ENCODE measurements around the gene MSGN1. TPM values are rescaled to one million over a fixed set of nuclear protein-coding genes. Genes with fewer than 3 reads are reported as not detected.

The MSGN1 gene
- total RNA-seq, 1 experiment from 2014 or later: not detected

- RAD21 ChIA-PET (ENCODE audit: low non-redundant PET in 1 of 2, low total read pairs in 2 of 2, uncharacterized antibody in 2 of 2, unreplicated experiment in 2 of 2): no interaction called here
- intact Hi-C loops (cut with micrococcal nuclease): no loop called here
- Histone ChIP-seq H3K9me3 (ENCODE audit: control insufficient read depth in 1 of 2, insufficient read depth in 1 of 2, low read depth in 1 of 2, low read length in 2 of 2) (no peaks in the 10 kb centered on the region), H3K4me1 (ENCODE audit: control insufficient read depth in 1 of 2, insufficient read depth in 2 of 2, low read length in 2 of 2) (no peaks in the 10 kb centered on the region), H3K79me2 (ENCODE audit: insufficient read depth, low read length) (no peaks in the 10 kb centered on the region), H3K9ac (ENCODE audit: low read length) (no peak overlapping the region), H3K27ac (ENCODE audit: low read depth, low read length) (no peak overlapping the region), H3K4me3 (replicated peaks in 1 of 2; ENCODE audit: low read depth in 1 of 2, low read length in 2 of 2) (no peak overlapping the region), H3K27me3 (ENCODE audit: insufficient read depth, low read length) (no peaks in the 10 kb centered on the region), H3K9me2 (ENCODE audit: insufficient read depth) (no peaks in the 10 kb centered on the region), H3K4me2 (ENCODE audit: low read length) (no peak overlapping the region), H4K20me1 (ENCODE audit: insufficient read depth) (no peaks in the 10 kb centered on the region), H3K36me3 (ENCODE audit: control insufficient read depth in 1 of 2, insufficient read depth in 2 of 2, low read length in 2 of 2) (peaks cover 9 to 21% of the 10 kb centered on the region in 2 experiments), H2AFZ (ENCODE audit: low read depth, low read length, poor library complexity, severe bottlenecking) (no peak overlapping the region)
- TF ChIP-seq ZBTB33 (IDR thresholded peaks at IDR 0.05; ENCODE audit: extremely low read depth, insufficient replicate concordance, low read length): no peak
- TF ChIP-seq REST (IDR thresholded peaks at IDR 0.05; ENCODE audit: low read depth): no peak
- no peak for TF ChIP-seq ELF1 (IDR thresholded peaks at IDR 0.05; ENCODE audit: borderline replicate concordance, low read depth)
- no peak for TF ChIP-seq CTCF (IDR thresholded peaks at IDR 0.05 in 2 of 3, conservative IDR thresholded peaks at IDR 0.05 in 1 of 3; ENCODE audit: borderline replicate concordance in 1 of 3, insufficient read depth in 1 of 3, low read depth in 2 of 3, low read length in 2 of 3)
- no peak for TF ChIP-seq MAX (IDR thresholded peaks at IDR 0.05)
- no peak for TF ChIP-seq POLR2AphosphoS5 (IDR thresholded peaks at IDR 0.05; ENCODE audit: low read depth, low read length)
- no peak for TF ChIP-seq ZFX (IDR thresholded peaks at IDR 0.05)
- TF ChIP-seq JUND (IDR thresholded peaks at IDR 0.05): no peak
- no peak for TF ChIP-seq CBX3 (IDR thresholded peaks at IDR 0.05; ENCODE audit: low read depth)
- no peak for TF ChIP-seq YY1 (IDR thresholded peaks at IDR 0.05; ENCODE audit: extremely low read depth, insufficient replicate concordance, low read depth, low read length)
- no peak for TF ChIP-seq EGR1 (IDR thresholded peaks at IDR 0.05; ENCODE audit: low read depth)
- TF ChIP-seq SRF (IDR thresholded peaks at IDR 0.05; ENCODE audit: low read depth): no peak
- no peak for TF ChIP-seq CEBPB (IDR thresholded peaks at IDR 0.05; ENCODE audit: low read depth)
- TF ChIP-seq EZH2phosphoT487 (IDR thresholded peaks at IDR 0.05; ENCODE audit: borderline replicate concordance): no peak
- no peak for TF ChIP-seq EZH2 (IDR thresholded peaks at IDR 0.05)
- DNase-seq (ENCODE audit: low read depth, low spot score) (no peak), ATAC-seq (no peak)
- CTCF ChIA-PET: no interaction called here
- POLR2A ChIA-PET: no interaction called here
- no TSS peak for BruUV-seq (replicated peaks)
Observed at GRCh38 chr2:17772532-17772931, 43.7 kb upstream of the MSGN1 start.

Data from HCT116 (cell line).